Loucy (cell line): ENCODE measurements around the gene IGF1R.

Experiments
- H2AFZ ChIP-seq: fragments of 200-600 bp; sonication (generic); 2 replicates; pipeline ENCODE4 v1.6.0; 2016; ENCODE audit warnings: antibody characterized with exemption, mild to moderate bottlenecking, low read length, moderate library complexity
- H3F3A ChIP-seq: fragments of 200-600 bp; 2 replicates; pipeline ENCODE4 v1.6.0; 2016; ENCODE audit warnings: antibody characterized with exemption, low read depth, mild to moderate bottlenecking
- H3K27me3 ChIP-seq: fragments of 200-600 bp; sonication (generic); 2 replicates; pipeline ENCODE4 v1.6.1; 2014; ENCODE audit warnings: low read length, mild to moderate bottlenecking; ENCODE audit not compliant: insufficient read depth, poor library complexity, severe bottlenecking
- H3K36me3 ChIP-seq: fragments of 200-600 bp; sonication (generic); 2 replicates; pipeline ENCODE4 v1.6.1; 2016; ENCODE audit warnings: low read length; ENCODE audit not compliant: insufficient read depth
- H3K4me1 ChIP-seq: fragments of 200-600 bp; sonication (generic); 2 replicates; pipeline ENCODE4 v1.5.1; 2014; ENCODE audit warnings: low read length, mild to moderate bottlenecking; ENCODE audit not compliant: insufficient read depth, poor library complexity, severe bottlenecking
- H3K4me2 ChIP-seq: fragments of 200-600 bp; sonication (generic); 2 replicates; pipeline ENCODE4 v1.6.0; 2014; ENCODE audit warnings: antibody characterized with exemption, low read length, low read depth, mild to moderate bottlenecking; ENCODE audit not compliant: poor library complexity, severe bottlenecking
- H3K4me3 ChIP-seq: fragments of 200-600 bp; sonication (generic); 2 replicates; pipeline ENCODE4 v1.5.1; 2014; ENCODE audit warnings: low read length, mild to moderate bottlenecking, mixed read lengths; ENCODE audit not compliant: poor library complexity, severe bottlenecking
- H3K79me2 ChIP-seq: fragments of 200-600 bp; sonication (generic); 2 replicates; pipeline ENCODE4 v1.6.1; 2014; ENCODE audit warnings: low read length; ENCODE audit not compliant: insufficient read depth
- H3K9ac ChIP-seq: fragments of 200-600 bp; sonication (generic); 2 replicates; pipeline ENCODE4 v1.6.0; 2014; ENCODE audit warnings: mild to moderate bottlenecking, low read depth, low read length, moderate library complexity; ENCODE audit not compliant: poor library complexity, severe bottlenecking
- H3K9me2 ChIP-seq: fragments of 200-600 bp; sonication (generic); replicated peaks from 2 replicates; pipeline ENCODE4 v1.6.1; 2016; ENCODE audit warnings: low read depth, low read length, mixed read lengths
- H3K9me3 ChIP-seq: fragments of 200-600 bp; sonication (generic); 2 replicates; pipeline ENCODE4 v1.6.1; 2014; ENCODE audit warnings: mild to moderate bottlenecking, antibody characterized with exemption, low read length, low read depth; ENCODE audit not compliant: insufficient read depth
- H4K20me1 ChIP-seq: fragments of 200-600 bp; sonication (generic); 2 replicates; pipeline ENCODE4 v1.6.0; 2014; ENCODE audit warnings: antibody characterized with exemption, low read length, mild to moderate bottlenecking; ENCODE audit not compliant: insufficient read depth, poor library complexity, severe bottlenecking
- EZH2phosphoT487 ChIP-seq: fragments of 200-600 bp; IDR thresholded peaks from 2 replicates; pipeline ENCODE4 v1.6.1; 2018; ENCODE audit warnings: antibody characterized with exemption, mild to moderate bottlenecking, moderate library complexity, borderline replicate concordance
- TF ChIP-seq, protein P1 (sequence below): fragments of 200-600 bp; sonication (generic); conservative IDR thresholded peaks from 2 replicates; pipeline ENCODE4 v1.5.1; 2014; ENCODE audit warnings: mild to moderate bottlenecking, antibody characterized with exemption, low read length

IGF1R gene

DNA sequence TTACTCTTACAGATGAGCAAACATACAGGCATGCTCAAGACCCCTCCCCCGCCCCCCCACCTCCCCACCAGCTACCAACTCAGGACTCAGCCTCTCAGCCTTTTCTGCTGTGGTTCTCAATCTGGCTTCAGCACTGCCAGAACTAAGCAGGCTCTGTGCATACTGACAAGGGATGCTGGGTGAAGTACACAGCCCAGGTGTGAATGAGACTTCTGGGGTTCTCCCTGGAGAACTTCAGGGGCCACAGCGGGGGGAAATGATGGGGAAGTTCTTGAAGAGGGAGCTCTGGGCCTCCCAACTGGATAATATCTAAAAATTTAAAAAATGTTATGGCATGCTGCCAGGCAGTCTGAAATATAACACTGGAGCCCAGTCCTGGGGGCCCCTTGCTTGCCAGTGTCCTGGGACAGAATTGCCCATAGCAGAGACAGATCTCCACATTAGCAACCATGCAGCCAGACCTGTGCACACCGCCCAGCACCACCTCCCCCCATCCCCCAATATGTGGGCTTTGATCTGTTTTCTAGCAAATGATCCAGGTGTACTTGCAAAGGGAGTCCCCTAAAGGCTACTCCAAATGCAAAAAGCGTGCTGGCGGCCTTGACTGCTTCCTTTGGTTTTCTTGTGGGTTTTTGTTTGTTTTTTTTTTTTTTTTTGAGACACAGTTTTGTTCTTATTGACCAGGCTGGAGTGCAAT is 317.9 kb downstream of the IGF1R start:
- TF ChIP-seq EZH2phosphoT487, result no peak
- no peaks in the 10 kb centered on the region for H4K20me1 ChIP-seq
- H3K9ac ChIP-seq, result no peak overlapping the region
- H3K27me3 ChIP-seq, result no peaks in the 10 kb centered on the region
- no peak overlapping the region for H3K4me2 ChIP-seq
- no peaks in the 10 kb centered on the region for H3F3A ChIP-seq
- H3K9me3 ChIP-seq, result no peaks in the 10 kb centered on the region
- peaks cover 10% of the 10 kb centered on the region; the same call in 1 of the 2 replicates for H3K36me3 ChIP-seq
- no peaks in the 10 kb centered on the region for H3K4me1 ChIP-seq
- H3K4me3 ChIP-seq, result no peak overlapping the region
- H3K9me2 ChIP-seq, result no peaks in the 10 kb centered on the region
- H2AFZ ChIP-seq, result no peak overlapping the region
- no peaks in the 10 kb centered on the region for H3K79me2 ChIP-seq

DNA sequence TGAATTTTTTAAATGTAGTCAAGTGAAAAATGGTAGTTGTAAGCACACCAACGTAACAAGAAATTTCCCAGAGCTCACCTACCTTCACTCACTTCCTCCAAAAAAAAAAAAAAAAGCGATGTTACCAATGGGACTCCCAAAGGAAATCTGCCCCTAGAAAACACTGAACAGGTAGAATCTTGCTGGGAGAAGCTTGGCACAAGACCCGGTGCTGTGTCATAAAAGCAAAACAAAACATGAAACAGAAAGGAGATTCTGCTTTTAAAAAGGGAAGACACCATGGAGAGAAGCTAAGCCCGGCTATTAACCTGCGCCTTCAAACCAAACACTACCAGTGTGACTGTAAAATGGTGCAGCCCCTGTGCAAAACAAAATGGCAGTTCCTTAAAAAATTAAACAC is 318.8 kb downstream of the IGF1R start:
- Histone ChIP-seq H3K4me3 (no peak overlapping the region), H3K4me2 (no peak overlapping the region), H3K9me2 (no peaks in the 10 kb centered on the region), H3K36me3 (peaks cover 4% of the 10 kb centered on the region; the same call in 1 of the 2 replicates), H3K27me3 (no peaks in the 10 kb centered on the region), H3F3A (no peaks in the 10 kb centered on the region), H4K20me1 (no peaks in the 10 kb centered on the region), H3K79me2 (no peaks in the 10 kb centered on the region), H2AFZ (no peak overlapping the region), H3K9me3 (no peaks in the 10 kb centered on the region), H3K4me1 (no peaks in the 10 kb centered on the region), H3K9ac (no peak overlapping the region)
- TF ChIP-seq, protein P1, sequence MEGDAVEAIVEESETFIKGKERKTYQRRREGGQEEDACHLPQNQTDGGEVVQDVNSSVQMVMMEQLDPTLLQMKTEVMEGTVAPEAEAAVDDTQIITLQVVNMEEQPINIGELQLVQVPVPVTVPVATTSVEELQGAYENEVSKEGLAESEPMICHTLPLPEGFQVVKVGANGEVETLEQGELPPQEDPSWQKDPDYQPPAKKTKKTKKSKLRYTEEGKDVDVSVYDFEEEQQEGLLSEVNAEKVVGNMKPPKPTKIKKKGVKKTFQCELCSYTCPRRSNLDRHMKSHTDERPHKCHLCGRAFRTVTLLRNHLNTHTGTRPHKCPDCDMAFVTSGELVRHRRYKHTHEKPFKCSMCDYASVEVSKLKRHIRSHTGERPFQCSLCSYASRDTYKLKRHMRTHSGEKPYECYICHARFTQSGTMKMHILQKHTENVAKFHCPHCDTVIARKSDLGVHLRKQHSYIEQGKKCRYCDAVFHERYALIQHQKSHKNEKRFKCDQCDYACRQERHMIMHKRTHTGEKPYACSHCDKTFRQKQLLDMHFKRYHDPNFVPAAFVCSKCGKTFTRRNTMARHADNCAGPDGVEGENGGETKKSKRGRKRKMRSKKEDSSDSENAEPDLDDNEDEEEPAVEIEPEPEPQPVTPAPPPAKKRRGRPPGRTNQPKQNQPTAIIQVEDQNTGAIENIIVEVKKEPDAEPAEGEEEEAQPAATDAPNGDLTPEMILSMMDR, result no peak
- TF ChIP-seq EZH2phosphoT487, result no peak

DNA sequence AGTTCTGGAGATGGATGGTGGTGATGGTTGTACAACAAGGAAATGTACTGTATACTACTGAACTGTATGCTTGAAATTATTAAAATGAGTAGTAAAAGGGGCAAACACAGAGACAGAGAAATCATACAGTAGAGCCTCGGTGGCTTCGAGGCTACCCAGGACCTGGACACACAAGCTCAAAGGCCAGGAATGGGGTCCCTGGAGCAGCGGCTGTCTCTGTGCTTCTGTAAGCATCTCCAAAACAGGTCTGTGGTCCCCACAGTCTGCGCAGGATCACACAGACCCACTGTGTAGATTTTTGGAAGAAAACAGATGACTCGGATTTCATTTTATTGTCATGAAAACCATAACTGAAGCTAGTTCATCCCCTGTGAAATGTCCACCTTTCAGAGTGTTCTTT is 319.6 kb downstream of the IGF1R start:
- no peaks in the 10 kb centered on the region for H4K20me1 ChIP-seq
- no peak overlapping the region for H3K4me3 ChIP-seq
- no peak overlapping the region for H3K9ac ChIP-seq
- no peaks in the 10 kb centered on the region for H3F3A ChIP-seq
- TF ChIP-seq, protein P1, result no peak
- no peak for TF ChIP-seq EZH2phosphoT487
- no peaks in the 10 kb centered on the region for H3K79me2 ChIP-seq
- H3K9me2 ChIP-seq, result no peaks in the 10 kb centered on the region
- H3K4me2 ChIP-seq, result no peak overlapping the region
- H3K36me3 ChIP-seq, result no peaks in the 10 kb centered on the region
- H3K27me3 ChIP-seq, result no peaks in the 10 kb centered on the region
- no peak overlapping the region for H2AFZ ChIP-seq
- no peaks in the 10 kb centered on the region for H3K9me3 ChIP-seq
- H3K4me1 ChIP-seq, result no peaks in the 10 kb centered on the region

DNA sequence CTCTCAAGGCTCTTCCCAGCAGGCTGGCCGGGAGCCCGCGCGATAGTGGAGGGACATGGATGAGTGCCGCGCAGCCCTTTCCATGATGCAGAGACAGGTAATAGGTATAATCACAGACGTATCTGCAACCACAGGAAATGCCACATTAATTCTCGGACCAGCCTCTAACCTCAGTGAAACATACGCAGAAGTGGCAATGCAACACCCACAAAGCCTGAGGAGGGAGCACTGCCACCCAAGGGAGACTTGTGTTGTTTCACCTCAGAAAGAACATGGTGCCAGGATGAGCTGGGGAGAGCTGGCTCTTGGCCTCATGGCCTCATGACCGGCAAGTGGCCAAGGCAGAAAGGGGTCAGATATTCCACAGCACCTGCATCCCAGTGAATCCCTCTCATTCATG is 320.2 kb downstream of the IGF1R start:
- H3K9me2 ChIP-seq, result no peaks in the 10 kb centered on the region
- no peaks in the 10 kb centered on the region for H3K79me2 ChIP-seq
- TF ChIP-seq, protein P1, result no peak
- TF ChIP-seq EZH2phosphoT487, result no peak
- H3K9me3 ChIP-seq, result no peaks in the 10 kb centered on the region
- no peak overlapping the region for H3K9ac ChIP-seq
- H3K4me2 ChIP-seq, result no peak overlapping the region
- no peaks in the 10 kb centered on the region for H4K20me1 ChIP-seq
- no peak overlapping the region for H3K4me3 ChIP-seq
- H3K36me3 ChIP-seq, result no peaks in the 10 kb centered on the region
- no peak overlapping the region for H2AFZ ChIP-seq
- no peaks in the 10 kb centered on the region for H3K27me3 ChIP-seq
- no peaks in the 10 kb centered on the region for H3K4me1 ChIP-seq
- no peaks in the 10 kb centered on the region for H3F3A ChIP-seq
